GM21360 (cell line): ENCODE data around the gene DYNLT2.

Experiments used
- ATAC-seq: cut with Tn5 transposase; IDR thresholded peaks from one replicate; pipeline ENCODE4 v1.9.1; 2021; ENCODE audit warnings: mild to moderate bottlenecking, moderate library complexity; ENCODE audit not compliant: unreplicated experiment

DYNLT2 gene

GRCh38 chr6:169751242-169752073, at the start of gene DYNLT2, which contains the start of gene ERMARD:
TSS of gene DYNLT2 (minus strand) at chr6:169751572. CDS start at chr6:169751458, 114 bp downstream.
TSS of gene ERMARD (plus strand) at chr6:169751622. CDS start at chr6:169751658, 36 bp downstream.
- peak; percentile 95 for ATAC-seq

- ATAC-seq = no peak
Observed at GRCh38 chr6:169800668-169801395, 49.5 kb upstream of the DYNLT2 start.

GRCh38 chr6:169800116-169800667, 48.8 kb upstream of the DYNLT2 start:
- no peak for ATAC-seq

GRCh38 chr6:169799474-169799926, 48.1 kb upstream of the DYNLT2 start:
- ATAC-seq = no peak

GRCh38 chr6:169798764-169799473, 47.5 kb upstream of the DYNLT2 start:
- no peak for ATAC-seq

GRCh38 chr6:169795196-169795595, 43.8 kb upstream of the DYNLT2 start:
- ATAC-seq = no peak

- ATAC-seq = no peak
Observed at GRCh38 chr6:169794317-169795055, 43.1 kb upstream of the DYNLT2 start.

- ATAC-seq = no peak
Observed at GRCh38 chr6:169793408-169793807, 42.0 kb upstream of the DYNLT2 start.

GRCh38 chr6:169792306-169793015, 41.1 kb upstream of the DYNLT2 start:
- ATAC-seq = no peak

GRCh38 chr6:169791721-169792131, 40.4 kb upstream of the DYNLT2 start:
- ATAC-seq = no peak

GRCh38 chr6:169789944-169790927, 38.9 kb upstream of the DYNLT2 start:
- peak; percentile 95 for ATAC-seq

GRCh38 chr6:169789146-169789943, 38.0 kb upstream of the DYNLT2 start:
- no peak for ATAC-seq

GRCh38 chr6:169788809-169789145, 37.4 kb upstream of the DYNLT2 start:
- no peak for ATAC-seq

- ATAC-seq = no peak
Observed at GRCh38 chr6:169787797-169788196, 36.4 kb upstream of the DYNLT2 start.

GRCh38 chr6:169786349-169786748, 35.0 kb upstream of the DYNLT2 start:
- no peak for ATAC-seq

GRCh38 chr6:169785566-169785965, 34.2 kb upstream of the DYNLT2 start:
- ATAC-seq = no peak

- no peak for ATAC-seq
Observed at GRCh38 chr6:169784821-169785340, 33.5 kb upstream of the DYNLT2 start.
